Ishikawa (cell line): ENCODE results near the gene STK11IP.

Experiments used
- EGR1 ChIP-seq: IDR thresholded peaks from 2 replicates; pipeline ENCODE4 v1.6.1; 2012
- EP300 ChIP-seq: IDR thresholded peaks from 2 replicates; pipeline ENCODE4 v1.6.1; 2012; ENCODE audit warnings: borderline replicate concordance
- NFIC ChIP-seq: IDR thresholded peaks from 2 replicates; pipeline ENCODE4 v1.6.1; 2012
- REST ChIP-seq: IDR thresholded peaks from 2 replicates; pipeline ENCODE4 v1.6.1; 2012; ENCODE audit warnings: low read depth, mild to moderate bottlenecking
- ZBTB7A ChIP-seq: IDR thresholded peaks from 2 replicates; pipeline ENCODE4 v1.6.1; 2012; ENCODE audit warnings: low read depth

DNA sequence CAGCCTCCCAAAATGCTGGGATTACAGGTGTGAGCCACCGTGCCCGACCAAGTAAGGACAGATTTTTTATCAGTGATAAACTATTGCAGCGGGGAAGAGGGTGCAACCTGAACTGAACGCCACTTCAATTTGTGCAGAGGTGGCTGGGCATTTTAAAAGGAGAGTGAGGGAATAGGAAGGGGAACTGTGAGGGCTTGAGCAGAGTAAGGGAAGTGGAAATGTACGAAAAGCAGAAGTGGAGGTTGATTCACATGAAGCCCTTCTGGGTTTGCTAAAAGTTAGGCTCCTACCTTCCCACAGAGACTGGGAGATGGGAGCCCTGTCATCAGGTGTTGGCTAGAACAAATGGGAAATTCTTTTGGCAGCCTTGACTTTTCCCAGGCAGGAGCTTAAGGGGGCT is 6.1 kb downstream of the STK11IP start:
- TF ChIP-seq ZBTB7A (no peak), REST (no peak), EP300 (no peak), EGR1 (no peak), NFIC (no peak)
